WI38 (cell line): ENCODE measurements around the gene USP24.

Experiments used
- H3K4me3 ChIP-seq: 2 replicates; pipeline ENCODE4 v1.5.1; 2011; ENCODE audit warnings: low read depth, mild to moderate bottlenecking, control low read depth, low read length
- CTCF ChIP-seq: IDR thresholded peaks from 2 replicates; pipeline ENCODE4 v1.5.1; 2012; ENCODE audit warnings: low read depth, mild to moderate bottlenecking, control low read depth, low read length

Gene USP24

GRCh38 chr1:55057956-55058298, 157.2 kb downstream of the USP24 start:
- TF ChIP-seq CTCF, result no peak

GRCh38 chr1:55057270-55057955, 157.8 kb downstream of the USP24 start:
- no peak for TF ChIP-seq CTCF
- H3K4me3 ChIP-seq, result no peak overlapping the region

More at GRCh38 chr1:55057956-55058298, 157.2 kb downstream of the USP24 start:
- no peak overlapping the region for H3K4me3 ChIP-seq

- no peak overlapping the region for H3K4me3 ChIP-seq
- no peak for TF ChIP-seq CTCF
These were observed 158.6 kb downstream of the USP24 start for GRCh38 chr1:55056632-55056992.

- no peak overlapping the region for H3K4me3 ChIP-seq
- TF ChIP-seq CTCF, result no peak
These were observed 159.1 kb downstream of the USP24 start for GRCh38 chr1:55055951-55056631.

- TF ChIP-seq CTCF, result no peak
- no peak overlapping the region for H3K4me3 ChIP-seq
These were observed 159.9 kb downstream of the USP24 start for GRCh38 chr1:55055084-55055882.

- H3K4me3 ChIP-seq, result no peak overlapping the region
- no peak for TF ChIP-seq CTCF
These were observed 160.8 kb downstream of the USP24 start for GRCh38 chr1:55054396-55054795.
